GM12864 (cell line): ENCODE measurements around the gene AMZ1.

Source experiments
- DNase-seq: peaks from one replicate; pipeline ENCODE4 v3.0.0-alpha.2; 2011; ENCODE audit warnings: low read depth
- H3K4me3 ChIP-seq: 2 replicates; pipeline ENCODE4 v1.5.1; 2011; ENCODE audit warnings: mild to moderate bottlenecking, low read depth, low read length, control low read depth
- CTCF ChIP-seq: IDR thresholded peaks from 2 replicates; pipeline ENCODE4 v1.5.1; 2011; ENCODE audit warnings: low read depth, mild to moderate bottlenecking, moderate library complexity, low read length, control low read depth, inconsistent platforms; ENCODE audit errors: missing control alignments

The AMZ1 gene

GRCh38 chr7:2706685-2707126 is 18.7 kb downstream of the AMZ1 start:
- no peak for DNase-seq
- TF ChIP-seq CTCF, result no peak
- no peak overlapping the region for H3K4me3 ChIP-seq

GRCh38 chr7:2707481-2707880 is 19.5 kb downstream of the AMZ1 start:
- DNase-seq, result no peak
- no peak for TF ChIP-seq CTCF
- no peak overlapping the region for H3K4me3 ChIP-seq

GRCh38 chr7:2708041-2708440 is 20.0 kb downstream of the AMZ1 start:
- DNase-seq, result no peak
- no peak for TF ChIP-seq CTCF
- H3K4me3 ChIP-seq, result no peak overlapping the region

GRCh38 chr7:2708547-2709310 is 20.7 kb downstream of the AMZ1 start:
- H3K4me3 ChIP-seq, result peak overlapping the region; percentile 51
- DNase-seq, result no peak
- no peak for TF ChIP-seq CTCF

GRCh38 chr7:2709553-2710285 is 21.7 kb downstream of the AMZ1 start:
- peak; percentile 99 for TF ChIP-seq CTCF
- DNase-seq, result peak; percentile 68
- peak overlapping the region; percentile 51 for H3K4me3 ChIP-seq

GRCh38 chr7:2710286-2710655 is 22.3 kb downstream of the AMZ1 start:
- H3K4me3 ChIP-seq, result peak overlapping the region; percentile 51
- DNase-seq, result peak; percentile 66
- TF ChIP-seq CTCF, result no peak
